Measurements from ENCODE around the gene PRKAR2A. TPM values are rescaled to one million over a fixed set of nuclear protein-coding genes. Genes with fewer than 3 reads are reported as not detected.

PRKAR2A gene
- total RNA-seq, 1 experiment from 2014 or later: 54.2 TPM

GRCh38 chr3:48855681-48856447 is 8.2 kb upstream of the PRKAR2A start:
- POLR2A ChIA-PET (ENCODE audit: unreplicated experiment): interaction anchor here (0.6 kb wide), 1 partner anchor 11 kb away, joined by 4 read pairs; no protein-coding TSS in a partner anchor
- no TSS peak for BruUV-seq (replicated peaks)
- no peak overlapping the region for H3K4me3 ChIP-seq
- CTCF ChIA-PET: no interaction called here
- no peaks in the 10 kb centered on the region for H3K36me3 ChIP-seq (ENCODE audit: low read depth)
- H3K9me3 ChIP-seq (ENCODE audit: insufficient read depth, low read depth): no peaks in the 10 kb centered on the region
- no peak overlapping the region for H3K4me2 ChIP-seq
- H3K79me2 ChIP-seq (ENCODE audit: low read depth): no peaks in the 10 kb centered on the region
- peaks cover 11% of the 10 kb centered on the region for H3K4me1 ChIP-seq (replicated peaks; ENCODE audit: insufficient read depth)
- TF ChIP-seq CTCF (conservative IDR thresholded peaks at IDR 0.05): no peak
- no peak for TF ChIP-seq EZH2 (IDR thresholded peaks at IDR 0.05; ENCODE audit: low read depth)
- 0 out of 2 replicates have a peak, but pooled peaks cover 3% of the 10 kb centered on the region for H3F3A ChIP-seq (ENCODE audit: insufficient read depth, low read depth)
- no peak for DNase-seq
- intact Hi-C loops (cut with micrococcal nuclease; ENCODE audit: unreplicated experiment): no loop called here
- no peaks in the 10 kb centered on the region for H3K27me3 ChIP-seq (ENCODE audit: insufficient read depth, low read depth)
- no peak overlapping the region for H3K27ac ChIP-seq
- no peak overlapping the region for H2AFZ ChIP-seq
- H3K9me2 ChIP-seq (ENCODE audit: insufficient read depth): no peaks in the 10 kb centered on the region
- no peaks in the 10 kb centered on the region for H4K20me1 ChIP-seq (ENCODE audit: insufficient read depth)

GRCh38 chr3:48852151-48852550 is 4.5 kb upstream of the PRKAR2A start:
- Histone ChIP-seq H4K20me1 (ENCODE audit: insufficient read depth) (no peaks in the 10 kb centered on the region), H2AFZ (no peak overlapping the region), H3F3A (ENCODE audit: insufficient read depth, low read depth) (peaks cover 12% of the 10 kb centered on the region), H3K4me2 (no peak overlapping the region), H3K36me3 (ENCODE audit: low read depth) (no peaks in the 10 kb centered on the region), H3K9me3 (ENCODE audit: insufficient read depth, low read depth) (no peaks in the 10 kb centered on the region), H3K27me3 (ENCODE audit: insufficient read depth, low read depth) (no peaks in the 10 kb centered on the region), H3K4me3 (no peak overlapping the region), H3K27ac (no peak overlapping the region), H3K79me2 (ENCODE audit: low read depth) (no peaks in the 10 kb centered on the region; the same call in 1 of the 2 replicates), H3K4me1 (replicated peaks; ENCODE audit: insufficient read depth) (peaks cover 15% of the 10 kb centered on the region), H3K9me2 (ENCODE audit: insufficient read depth) (no peaks in the 10 kb centered on the region)
- POLR2A ChIA-PET (ENCODE audit: unreplicated experiment): no interaction called here
- BruUV-seq (replicated peaks): no TSS peak
- CTCF ChIA-PET: no interaction called here
- intact Hi-C loops (cut with micrococcal nuclease; ENCODE audit: unreplicated experiment): no loop called here
- no peak for TF ChIP-seq EZH2 (IDR thresholded peaks at IDR 0.05; ENCODE audit: low read depth)
- no peak for DNase-seq

GRCh38 chr3:48851407-48851806 is 3.7 kb upstream of the PRKAR2A start:
- no peak for DNase-seq
- peaks cover 1% of the 10 kb centered on the region for H3K79me2 ChIP-seq (ENCODE audit: low read depth)
- H3K9me2 ChIP-seq (ENCODE audit: insufficient read depth): no peaks in the 10 kb centered on the region
- ChIA-PET POLR2A (ENCODE audit: unreplicated experiment) (no interaction called here), CTCF (no interaction called here)
- H3K4me3 ChIP-seq: no peak overlapping the region
- intact Hi-C loops (cut with micrococcal nuclease; ENCODE audit: unreplicated experiment): no loop called here
- H3F3A ChIP-seq (ENCODE audit: insufficient read depth, low read depth): peaks cover 20% of the 10 kb centered on the region
- no peak overlapping the region for H3K27ac ChIP-seq
- H3K9me3 ChIP-seq (ENCODE audit: insufficient read depth, low read depth): no peaks in the 10 kb centered on the region
- no TSS peak for BruUV-seq (replicated peaks)
- no peaks in the 10 kb centered on the region for H4K20me1 ChIP-seq (ENCODE audit: insufficient read depth)
- H3K27me3 ChIP-seq (ENCODE audit: insufficient read depth, low read depth): no peaks in the 10 kb centered on the region
- H3K4me2 ChIP-seq: no peak overlapping the region
- H2AFZ ChIP-seq: no peak overlapping the region
- H3K36me3 ChIP-seq (ENCODE audit: low read depth): no peaks in the 10 kb centered on the region
- H3K4me1 ChIP-seq (replicated peaks; ENCODE audit: insufficient read depth): peaks cover 15% of the 10 kb centered on the region
- TF ChIP-seq EZH2 (IDR thresholded peaks at IDR 0.05; ENCODE audit: low read depth) (no peak), CTCF (conservative IDR thresholded peaks at IDR 0.05) (no peak)

Data from PC-9 (cell line).